Ramos (cell line): Measurements from ENCODE around the gene TRIM9.

Experiments
- in situ Hi-C: fragments of 300-500 bp; cut with MboI; formaldehyde crosslinking; loops from one replicate; pipeline ENCODE4 v1.14.3; 2022; ENCODE audit warnings: low sequenced_read_pairs; ENCODE audit not compliant: unreplicated experiment

The TRIM9 gene

GRCh38 chr14:51067295-51067694 lies 27.6 kb downstream of the TRIM9 start:
- in situ Hi-C loops, result no loop called here

DNA sequence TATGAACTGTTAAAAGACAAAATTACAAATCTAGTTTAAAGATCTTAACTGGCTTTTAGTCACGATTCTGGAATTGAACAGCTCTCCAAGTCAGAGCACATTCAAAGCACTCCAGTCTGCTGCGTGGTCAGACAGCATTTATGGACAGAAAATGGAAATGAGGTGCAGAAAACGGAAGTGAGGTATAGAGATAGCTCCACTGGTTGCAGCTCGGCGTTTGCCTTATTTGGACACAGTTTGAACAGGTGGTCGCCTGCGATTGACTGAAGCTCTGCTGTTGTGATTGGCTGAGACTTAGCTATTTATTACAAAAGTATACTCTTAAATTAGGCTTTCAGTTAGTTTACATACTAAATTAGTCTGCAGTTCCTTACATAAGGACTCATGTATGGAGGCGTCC lies 28.3 kb downstream of the TRIM9 start:
- in situ Hi-C loops, result no loop called here

- in situ Hi-C loops, result no loop called here
Observed at GRCh38 chr14:51059032-51059431, 35.9 kb downstream of the TRIM9 start.

- in situ Hi-C loops, result no loop called here
Observed at GRCh38 chr14:51058382-51058781, 36.5 kb downstream of the TRIM9 start.

DNA sequence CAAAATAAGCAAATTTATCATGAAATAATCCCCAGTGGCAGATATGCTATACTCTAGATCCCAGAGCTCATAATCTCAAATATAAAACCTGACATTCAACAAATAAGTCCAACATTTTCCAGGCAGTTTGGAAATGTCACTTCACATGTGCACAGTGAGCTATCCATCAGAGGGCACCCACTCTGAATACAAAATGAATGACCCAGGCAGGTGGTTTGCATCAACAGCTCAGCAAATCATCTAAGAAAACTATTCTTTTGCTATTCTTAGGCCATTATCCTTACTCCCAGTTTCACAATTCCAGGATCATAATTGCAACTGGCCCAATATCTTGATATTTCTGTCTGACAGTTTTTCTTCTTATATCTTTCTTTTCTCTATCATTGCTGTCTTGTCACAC lies 38.5 kb downstream of the TRIM9 start:
- in situ Hi-C loops, result no loop called here

GRCh38 chr14:51053157-51053556 lies 41.7 kb downstream of the TRIM9 start:
- in situ Hi-C loops, result no loop called here

- in situ Hi-C loops, result no loop called here
Observed at GRCh38 chr14:51044961-51045360, 49.9 kb downstream of the TRIM9 start.

- in situ Hi-C loops, result no loop called here
Observed at GRCh38 chr14:51041883-51042282, 53.0 kb downstream of the TRIM9 start.

- in situ Hi-C loops, result no loop called here
Observed at GRCh38 chr14:51041108-51041531, 53.8 kb downstream of the TRIM9 start.

- in situ Hi-C loops, result no loop called here
Observed at GRCh38 chr14:51039252-51039651, 55.7 kb downstream of the TRIM9 start.

- in situ Hi-C loops, result no loop called here
Observed at GRCh38 chr14:51035611-51036192, 59.2 kb downstream of the TRIM9 start.

DNA sequence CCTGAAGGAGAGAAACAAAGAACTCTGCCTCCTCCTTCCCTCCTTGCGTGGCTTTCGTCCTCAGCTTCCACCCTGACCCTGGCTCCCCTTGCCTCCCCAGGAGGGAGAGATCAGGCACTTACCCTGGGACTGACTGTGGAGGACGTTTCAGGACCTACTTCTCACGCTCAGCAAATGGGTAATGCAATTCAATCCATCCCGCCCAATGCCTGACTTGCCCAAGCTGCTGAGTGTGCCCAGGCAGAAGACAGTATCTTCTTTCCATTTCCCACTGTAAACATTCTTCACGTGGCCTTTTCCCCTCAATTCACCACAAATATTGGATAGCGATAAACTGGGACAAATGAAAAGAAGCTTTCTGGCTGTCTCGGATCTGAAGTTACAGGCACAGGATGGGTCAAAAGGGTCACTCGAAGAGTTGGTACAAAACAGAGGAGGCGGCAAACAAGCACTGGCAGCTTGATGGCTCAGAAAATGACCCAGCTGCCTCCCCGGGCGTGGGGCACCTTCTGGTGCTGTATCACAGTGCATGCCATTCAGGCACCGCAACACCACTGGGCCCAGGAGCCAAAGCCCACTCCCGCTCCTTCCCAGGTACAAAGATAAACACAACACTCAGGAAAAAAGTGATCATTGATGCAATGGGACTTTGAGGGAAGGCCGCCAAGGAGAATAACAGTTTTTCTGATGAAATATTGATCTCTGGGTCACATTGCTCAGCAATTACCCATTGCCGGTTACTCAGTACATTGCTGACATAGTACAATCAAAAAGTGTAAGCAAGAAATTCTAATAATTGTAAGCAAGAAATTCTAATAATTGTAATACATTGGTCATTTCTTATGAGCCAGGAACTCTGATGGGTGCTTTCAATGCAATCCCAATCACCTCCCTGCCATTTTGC lies 65.8 kb downstream of the TRIM9 start:
- in situ Hi-C loops, result no loop called here

GRCh38 chr14:51028361-51028760 lies 66.5 kb downstream of the TRIM9 start:
- in situ Hi-C loops, result no loop called here

GRCh38 chr14:51024377-51024776 lies 70.5 kb downstream of the TRIM9 start:
- in situ Hi-C loops, result no loop called here

DNA sequence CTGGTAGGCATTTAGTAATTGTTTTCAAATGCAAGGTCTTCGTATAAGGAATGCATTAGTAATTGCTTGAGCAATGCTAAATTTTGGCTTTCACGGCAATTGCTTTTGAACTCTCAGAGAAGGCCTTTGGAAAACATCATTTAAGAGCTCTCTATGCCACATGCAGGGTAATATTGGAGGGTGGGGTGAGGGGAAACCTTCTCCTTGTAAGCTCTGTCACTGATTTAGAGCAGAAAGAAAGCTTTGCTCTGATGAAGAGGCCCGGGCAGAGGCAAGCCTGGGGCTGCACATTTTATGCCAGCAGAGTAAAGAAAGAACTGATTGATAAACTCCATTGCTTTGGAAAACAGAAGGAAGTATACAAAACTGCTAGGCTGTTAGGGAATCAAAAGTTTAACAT lies 70.9 kb downstream of the TRIM9 start:
- in situ Hi-C loops, result no loop called here

DNA sequence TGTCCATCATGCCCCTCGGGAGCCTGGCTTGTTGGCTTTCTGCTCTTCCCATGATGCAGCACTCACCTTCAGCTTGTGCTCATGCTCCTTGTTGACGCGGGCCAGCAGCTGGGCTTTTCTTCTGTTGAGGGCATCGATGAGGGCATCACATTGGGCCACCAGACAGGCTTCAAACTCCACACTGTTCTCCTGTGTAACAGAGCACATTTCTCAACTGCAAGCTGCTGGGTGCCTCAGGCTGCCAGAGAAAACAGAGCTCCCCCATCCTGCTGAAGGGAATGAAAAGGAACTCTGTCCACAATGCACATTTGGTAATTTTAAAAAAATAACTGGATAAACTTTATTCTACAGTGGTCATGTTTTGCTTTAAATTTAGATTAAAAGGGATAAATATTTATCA lies 72.1 kb downstream of the TRIM9 start:
- in situ Hi-C loops, result no loop called here

- in situ Hi-C loops, result no loop called here
Observed at GRCh38 chr14:51020024-51020710, 74.7 kb downstream of the TRIM9 start.

DNA sequence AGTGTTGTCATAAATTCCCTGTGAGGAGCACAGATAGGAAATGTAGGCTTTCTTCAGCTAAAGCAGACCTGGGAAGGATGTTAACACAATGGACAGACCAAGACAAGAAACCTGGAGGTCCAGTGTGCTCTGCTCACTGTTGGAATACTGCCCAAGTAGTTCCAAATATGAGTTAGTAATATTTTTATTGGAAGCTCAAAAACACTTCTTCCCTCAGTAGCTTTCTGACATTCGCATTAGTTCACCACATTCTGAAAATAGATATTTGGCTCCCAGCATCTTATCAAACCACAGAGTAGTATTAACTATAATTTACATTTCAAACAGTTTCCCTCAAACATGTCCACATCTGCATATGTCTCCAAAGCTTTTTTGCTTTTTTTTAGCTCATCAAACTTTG lies 75.8 kb downstream of the TRIM9 start:
- in situ Hi-C loops, result no loop called here

DNA sequence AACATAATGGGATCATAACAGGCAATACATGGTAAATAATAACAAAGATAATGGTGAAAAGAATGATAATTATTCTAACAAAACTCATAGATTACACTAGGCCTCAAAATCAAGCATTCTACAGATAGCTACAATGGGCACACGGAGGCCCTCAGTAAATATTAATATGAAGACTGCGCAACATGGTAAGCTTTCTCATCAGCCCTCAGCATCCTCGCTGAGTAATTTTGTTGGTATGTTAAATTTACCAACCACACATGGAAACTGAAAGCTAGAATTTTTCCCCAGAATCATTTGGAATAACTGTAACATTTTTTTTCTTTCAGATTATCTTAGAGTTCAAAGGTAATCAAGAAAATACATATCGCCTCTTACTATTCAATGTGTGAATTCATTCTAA lies 76.4 kb downstream of the TRIM9 start:
- in situ Hi-C loops, result no loop called here

DNA sequence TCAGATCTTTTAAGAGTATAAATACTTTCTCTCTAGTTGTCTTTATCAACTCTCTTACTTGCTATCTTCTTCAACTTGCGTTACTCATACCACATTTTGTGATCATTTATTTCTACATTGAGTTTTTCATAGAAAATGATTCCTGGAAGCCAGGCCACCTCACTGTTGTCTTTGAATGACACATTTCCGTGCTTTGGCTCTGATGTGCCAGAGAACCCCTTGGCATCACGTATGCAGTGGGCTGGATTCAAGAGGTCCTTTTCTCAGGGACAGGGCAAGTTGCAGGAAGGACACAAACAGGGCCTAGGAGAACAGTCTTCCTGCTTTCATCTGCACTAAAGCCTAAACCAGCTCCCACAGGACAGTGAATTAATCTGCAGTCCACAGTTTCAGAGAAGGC lies 80.3 kb downstream of the TRIM9 start:
- in situ Hi-C loops, result no loop called here

- in situ Hi-C loops, result no loop called here
Observed at GRCh38 chr14:51014086-51014485, 80.8 kb downstream of the TRIM9 start.
